Stimulated activated naive CD4-positive, alpha-beta T cell (primary cell): ENCODE measurements around the gene ARHGAP35.
"Not testable (repeated sequence)": the region's sequence is repeated elsewhere in the genome, so short reads cannot be mapped to it uniquely, and the experiment has no call there.

ENCODE experiments used
- DNase-seq, 6 experiments: peaks; one replicate each; lab custom pipeline; 2025; lab: John Stamatoyannopoulos, UW

ARHGAP35 gene

GRCh38 chr19:46868025-46868802 lies 7.4 kb downstream of the ARHGAP35 start:
- no peak for DNase-seq

- DNase-seq: not testable (repeated sequence)
Measured at GRCh38 chr19:46871173-46871572, 10.4 kb downstream of the ARHGAP35 start.

- DNase-seq: no peak
Measured at GRCh38 chr19:46872967-46873366, 12.2 kb downstream of the ARHGAP35 start.

GRCh38 chr19:46875234-46875633 lies 14.4 kb downstream of the ARHGAP35 start:
- DNase-seq: no peak

- DNase-seq: no peak
Measured at GRCh38 chr19:46875657-46876056, 14.9 kb downstream of the ARHGAP35 start.

- DNase-seq: no peak
Measured at GRCh38 chr19:46878613-46879375, 18.0 kb downstream of the ARHGAP35 start.

- DNase-seq: no peak
Measured at GRCh38 chr19:46880431-46880830, 19.6 kb downstream of the ARHGAP35 start.

- no peak for DNase-seq
Measured at GRCh38 chr19:46881092-46881491, 20.3 kb downstream of the ARHGAP35 start.

- DNase-seq: no peak
Measured at GRCh38 chr19:46882034-46882433, 21.2 kb downstream of the ARHGAP35 start.

GRCh38 chr19:46882751-46883150 lies 22.0 kb downstream of the ARHGAP35 start:
- DNase-seq: not testable (repeated sequence)

- no peak for DNase-seq
Measured at GRCh38 chr19:46885411-46885810, 24.6 kb downstream of the ARHGAP35 start.

- no peak for DNase-seq
Measured at GRCh38 chr19:46886546-46887239, 25.9 kb downstream of the ARHGAP35 start.

GRCh38 chr19:46887240-46887782 lies 26.5 kb downstream of the ARHGAP35 start:
- no peak for DNase-seq

- no peak for DNase-seq
Measured at GRCh38 chr19:46890423-46891170, 29.8 kb downstream of the ARHGAP35 start.

- DNase-seq: no peak
Measured at GRCh38 chr19:46892252-46893179, 31.7 kb downstream of the ARHGAP35 start.

GRCh38 chr19:46896076-46896794 lies 35.4 kb downstream of the ARHGAP35 start:
- DNase-seq: no peak

- DNase-seq: no peak
Measured at GRCh38 chr19:46898731-46899130, 37.9 kb downstream of the ARHGAP35 start.

GRCh38 chr19:46900341-46900740 lies 39.5 kb downstream of the ARHGAP35 start:
- DNase-seq: no peak

GRCh38 chr19:46901701-46902401 lies 41.1 kb downstream of the ARHGAP35 start:
- DNase-seq: no peak
